B cell (primary cell): ENCODE results near the gene TLR10. TPM values are rescaled to one million over a fixed set of nuclear protein-coding genes. Genes with fewer than 3 reads are reported as not detected.

Experiments used
- ATAC-seq: fragments of 200-7000 bp; cut with Tn5 transposase; one replicate; pipeline ENCODE4 v1.10.0; 2021; ENCODE audit warnings: low read depth, mild to moderate bottlenecking, moderate number of reproducible peaks, moderate library complexity
- CTCF ChIA-PET: fragments of 350-600 bp; sonication (Branson Sonifier 250); formaldehyde crosslinking; loops from one replicate; lab custom pipeline; 2021; ENCODE audit warnings: antibody characterized with exemption, inconsistent platforms; lab: Charles Lee
- POLR2A ChIA-PET: fragments of 350-600 bp; sonication (Branson Sonifier 250); formaldehyde crosslinking; loops from one replicate; lab custom pipeline; 2021; ENCODE audit warnings: antibody characterized with exemption; lab: Charles Lee
- DNase-seq: peaks from one replicate; pipeline ENCODE4 v3.0.0; 2013
- H2AFZ ChIP-seq: 2 replicates; pipeline ENCODE4 v1.6.1; 2012; ENCODE audit warnings: mild to moderate bottlenecking, low read depth, low read length; ENCODE audit not compliant: insufficient read depth, poor library complexity, severe bottlenecking
- H3K27ac ChIP-seq, 2 donors: 1 replicate in 1 of 2; 2 replicates in 1 of 2; pipeline ENCODE4 v1.5.1; 2012 to 2013; ENCODE audit warnings: low read length in 2 of 2, mild to moderate bottlenecking in 2 of 2, moderate library complexity in 1 of 2
- H3K27me3 ChIP-seq, 4 experiments: fragments of 200-600 bp in 1 of 4; sonication (generic) in 1 of 4; replicated peaks in 1 of 4; 1 replicate in 2 of 4; 2 replicates in 2 of 4; pipeline versions ENCODE4 v1.6.1 to v1.7.0; 2013 to 2016; ENCODE audit warnings: low read length in 3 of 4, mild to moderate bottlenecking in 2 of 4, mixed read lengths in 1 of 4, moderate library complexity in 1 of 4; ENCODE audit not compliant: insufficient read depth in 4 of 4, control insufficient read depth in 3 of 4; ENCODE audit errors: control extremely low read depth in 1 of 4
- H3K36me3 ChIP-seq, 2 experiments: replicated peaks in 1 of 2; 1 replicate in 1 of 2; 2 replicates in 1 of 2; pipeline versions ENCODE4 v1.6.1 to v1.7.1; 2013; ENCODE audit warnings: low read length in 1 of 2; ENCODE audit not compliant: insufficient read depth in 2 of 2, control insufficient read depth in 1 of 2; ENCODE audit errors: control extremely low read depth in 1 of 2, extremely low read depth in 1 of 2
- H3K4me1 ChIP-seq, 2 donors: fragments of 200-600 bp in 1 of 2; sonication (generic) in 1 of 2; 1 replicate in 1 of 2; 2 replicates in 1 of 2; pipeline versions ENCODE4 v1.5.1 to v1.6.1; 2013 to 2017; ENCODE audit warnings: low read length in 2 of 2; ENCODE audit not compliant: control insufficient read depth in 2 of 2, insufficient read depth in 2 of 2
- H3K4me2 ChIP-seq: replicated peaks from 2 replicates; pipeline ENCODE3; 2012; ENCODE audit warnings: mild to moderate bottlenecking, low read depth, low read length; ENCODE audit not compliant: poor library complexity, severe bottlenecking
- H3K4me3 ChIP-seq, 5 experiments: fragments of 200-600 bp in 1 of 5; sonication (generic) in 1 of 5; 1 replicate in 3 of 5; 2 replicates in 2 of 5; pipeline versions ENCODE4 v1.5.1 to v1.7.0; 2011 to 2016; ENCODE audit warnings: low read length in 4 of 5, mild to moderate bottlenecking in 4 of 5, low read depth in 2 of 5, control low read depth in 1 of 5, moderate library complexity in 1 of 5; ENCODE audit not compliant: insufficient read depth in 1 of 5; ENCODE audit errors: control extremely low read depth in 1 of 5, extremely low read depth in 1 of 5
- H3K79me2 ChIP-seq: fragments of 200-600 bp; sonication (generic); one replicate; pipeline ENCODE4 v1.6.0; 2016; ENCODE audit warnings: low read length; ENCODE audit not compliant: control insufficient read depth, insufficient read depth
- H3K9ac ChIP-seq: fragments of 200-600 bp; sonication (generic); 2 replicates; pipeline ENCODE4 v1.6.1; 2017; ENCODE audit warnings: mild to moderate bottlenecking, low read length, moderate library complexity
- H3K9me3 ChIP-seq, 3 donors: one replicate each; pipeline versions ENCODE4 v1.6.1 to v1.7.1; 2013; ENCODE audit warnings: low read length in 2 of 3; ENCODE audit not compliant: control insufficient read depth in 2 of 3, insufficient read depth in 1 of 3; ENCODE audit errors: control extremely low read depth in 1 of 3
- H4K20me1 ChIP-seq: 2 replicates; pipeline ENCODE4 v1.6.0; 2012; ENCODE audit warnings: mild to moderate bottlenecking, low read length; ENCODE audit not compliant: insufficient read depth, control insufficient read depth, poor library complexity, severe bottlenecking
- H3K27ac Mint-ChIP-seq: one replicate; pipeline ENCODE4 v1.8.0; 2021; ENCODE audit warnings: mixed read lengths
- H3K27me3 Mint-ChIP-seq: one replicate; pipeline ENCODE4 v1.8.0; 2021; ENCODE audit warnings: mixed read lengths
- H3K4me1 Mint-ChIP-seq: one replicate; pipeline ENCODE4 v1.8.0; 2021; ENCODE audit warnings: mixed read lengths
- H3K4me3 Mint-ChIP-seq: one replicate; pipeline ENCODE4 v1.8.0; 2021; ENCODE audit warnings: mixed read lengths
- H3K9me3 Mint-ChIP-seq: one replicate; pipeline ENCODE4 v1.8.0; 2022; ENCODE audit warnings: mixed read lengths; ENCODE audit not compliant: insufficient read depth
- EZH2 ChIP-seq: IDR thresholded peaks from 2 replicates; pipeline ENCODE4 v1.6.1; 2012; ENCODE audit warnings: borderline replicate concordance, low read depth, mild to moderate bottlenecking, moderate library complexity, low read length; ENCODE audit not compliant: insufficient read depth, poor library complexity, severe bottlenecking
- WGBS: methylation state at CpG from one replicate; pipeline ENCODE4 v1.1.5; 2013; ENCODE audit warnings: missing lambda C conversion rate; ENCODE audit not compliant: insufficient coverage; 5-methylcytosine and 5-hydroxymethylcytosine counted together
- intact Hi-C: fragments of 100-400 bp; cut with micrococcal nuclease; formaldehyde crosslinking; loops from one replicate; pipeline ENCODE4 v1.10.0; 2022
- polyA plus RNA-seq: library from polyadenylated mRNA; depleted of rRNA; stranded (reverse); fragments of >200 nt; gene quantifications from 2 replicates; pipeline ENCODE4 v1.2.3, GENCODE V29; 2012
- total RNA-seq, 2 donors: library from RNA; stranded (reverse); fragments of 120-200 nt in 1 of 2; gene quantifications; 1 replicate in 1 of 2; 2 replicates in 1 of 2; pipeline versions ENCODE4 v1.2.3 to v1.2.4, GENCODE V29; 2013 to 2022
- TF ChIP-seq, protein P1 (sequence below): fragments of 200-600 bp; IDR thresholded peaks from one replicate; pipeline ENCODE4 v1.8.0; 2022; ENCODE audit warnings: antibody characterized with exemption, mild to moderate bottlenecking

Gene TLR10
- total and polyA plus RNA-seq, 2 donors (not counting 1 experiment from before 2014, with no cell fraction given) = 48.0 to 51.5 TPM

DNA sequence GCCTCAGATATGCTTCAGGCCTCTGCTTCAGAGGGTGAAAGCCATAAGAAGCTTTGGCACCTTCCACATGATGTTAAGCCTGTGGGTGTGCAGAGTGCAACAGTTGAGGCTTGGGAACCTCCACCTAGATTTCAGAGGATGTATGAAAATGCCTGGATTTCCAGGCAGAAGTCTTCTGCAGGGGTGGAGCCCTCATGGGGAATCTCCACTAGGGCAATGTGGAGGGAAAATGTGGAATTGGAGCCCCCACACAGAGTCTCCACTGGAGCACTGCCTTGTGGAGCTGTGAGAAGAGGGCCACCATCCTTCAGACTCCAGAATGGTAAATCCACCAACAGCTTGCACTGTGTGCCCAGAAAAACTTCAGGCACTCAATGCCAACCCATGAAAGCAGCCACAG lies 35.2 kb downstream of the TLR10 start:
- DNase-seq (no peak), ATAC-seq (no peak)
- Histone ChIP-seq H3K27ac (no peak overlapping the region), H2AFZ (no peak overlapping the region), H3K36me3 (no peaks in the 10 kb centered on the region), H3K4me1 (peaks cover 12 to 24% of the 10 kb centered on the region in 2 donors), H3K79me2 (no peaks in the 10 kb centered on the region), H3K4me3 (no peak overlapping the region), H4K20me1 (no peaks in the 10 kb centered on the region), H3K9ac (no peak overlapping the region), H3K9me3 (peaks cover 1 to 27% (median 27%) of the 10 kb centered on the region in 3 donors), H3K27me3 (no peaks in the 10 kb centered on the region), H3K4me2 (no peak overlapping the region)
- TF ChIP-seq EZH2 = no peak
- TF ChIP-seq, protein P1, sequence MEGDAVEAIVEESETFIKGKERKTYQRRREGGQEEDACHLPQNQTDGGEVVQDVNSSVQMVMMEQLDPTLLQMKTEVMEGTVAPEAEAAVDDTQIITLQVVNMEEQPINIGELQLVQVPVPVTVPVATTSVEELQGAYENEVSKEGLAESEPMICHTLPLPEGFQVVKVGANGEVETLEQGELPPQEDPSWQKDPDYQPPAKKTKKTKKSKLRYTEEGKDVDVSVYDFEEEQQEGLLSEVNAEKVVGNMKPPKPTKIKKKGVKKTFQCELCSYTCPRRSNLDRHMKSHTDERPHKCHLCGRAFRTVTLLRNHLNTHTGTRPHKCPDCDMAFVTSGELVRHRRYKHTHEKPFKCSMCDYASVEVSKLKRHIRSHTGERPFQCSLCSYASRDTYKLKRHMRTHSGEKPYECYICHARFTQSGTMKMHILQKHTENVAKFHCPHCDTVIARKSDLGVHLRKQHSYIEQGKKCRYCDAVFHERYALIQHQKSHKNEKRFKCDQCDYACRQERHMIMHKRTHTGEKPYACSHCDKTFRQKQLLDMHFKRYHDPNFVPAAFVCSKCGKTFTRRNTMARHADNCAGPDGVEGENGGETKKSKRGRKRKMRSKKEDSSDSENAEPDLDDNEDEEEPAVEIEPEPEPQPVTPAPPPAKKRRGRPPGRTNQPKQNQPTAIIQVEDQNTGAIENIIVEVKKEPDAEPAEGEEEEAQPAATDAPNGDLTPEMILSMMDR = no peak
- Mint-ChIP-seq H3K4me1 (peaks cover 15% of the 10 kb centered on the region), H3K27me3 (no peaks in the 10 kb centered on the region), H3K4me3 (no peak overlapping the region), H3K9me3 (peaks cover 9% of the 10 kb centered on the region), H3K27ac (no peak overlapping the region)
- CTCF ChIA-PET = interaction anchor here (0.8 kb wide), 1 partner anchor 12 kb away, joined by 3 read pairs; no protein-coding TSS in a partner anchor
- intact Hi-C loops = no loop called here
- POLR2A ChIA-PET = no interaction called here

DNA sequence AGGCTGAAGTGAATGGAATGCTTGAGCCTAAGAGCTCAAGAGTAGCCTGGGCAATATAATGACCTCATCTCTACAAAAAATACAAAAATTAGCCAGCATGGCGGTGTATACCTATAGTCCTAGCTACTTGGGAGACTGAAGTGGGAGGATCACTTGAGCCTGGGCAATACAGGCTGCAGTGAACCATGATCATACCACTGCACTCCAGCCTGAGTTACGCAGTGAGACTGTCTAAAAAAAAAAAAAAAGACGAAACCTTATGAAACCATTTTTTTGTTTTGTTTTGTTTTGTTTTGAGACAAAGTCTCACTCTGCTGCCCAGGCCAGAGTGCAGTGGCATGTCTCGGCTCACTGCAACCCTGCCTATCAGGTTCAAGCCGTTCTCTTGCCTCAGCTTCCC lies 36.9 kb downstream of the TLR10 start:
- H3K27ac Mint-ChIP-seq = no peak overlapping the region
- 92% methylated on average over 2 of the region's 5 CpGs for WGBS
- Histone ChIP-seq H3K27ac (no peak overlapping the region), H2AFZ (no peak overlapping the region), H3K4me1 (peaks cover 12 to 14% of the 10 kb centered on the region in 2 donors), H3K27me3 (no peaks in the 10 kb centered on the region), H3K4me2 (no peak overlapping the region), H3K36me3 (no peaks in the 10 kb centered on the region), H3K79me2 (no peaks in the 10 kb centered on the region), H3K4me3 (no peak overlapping the region), H4K20me1 (no peaks in the 10 kb centered on the region), H3K9me3 (peaks cover 1 to 32% (median 27%) of the 10 kb centered on the region in 3 donors), H3K9ac (no peak overlapping the region)
- H3K9me3 Mint-ChIP-seq = peaks cover 9% of the 10 kb centered on the region
- CTCF ChIA-PET = interaction anchor here (1.5 kb wide), 1 partner anchor 566 kb away, joined by 3 read pairs; no protein-coding TSS in a partner anchor
- TF ChIP-seq, protein P1 = no peak
- TF ChIP-seq EZH2 = no peak
- H3K4me1 Mint-ChIP-seq = peaks cover 9% of the 10 kb centered on the region
- H3K4me3 Mint-ChIP-seq = no peak overlapping the region
- ATAC-seq = no peak
- DNase-seq = no peak
- POLR2A ChIA-PET = no interaction called here
- intact Hi-C loops = no loop called here
- no peaks in the 10 kb centered on the region for H3K27me3 Mint-ChIP-seq
